GM12878 (cell line): Measurements from ENCODE around the gene SOBP. TPM values are rescaled to one million over a fixed set of nuclear protein-coding genes. Genes with fewer than 3 reads are reported as not detected.

Experiments
- ATAC-seq: fragments of 200-7000 bp; cut with Tn5 transposase; 3 replicates; pipeline ENCODE4 v1.9.1; 2020; ENCODE audit warnings: mild to moderate bottlenecking, moderate library complexity
- BruUV-seq: library from RNA; stranded (reverse); fragments of 400-500 nt; replicated peaks from 2 replicates; lab custom pipeline; 2021; lab: Mats Ljungman, UMichigan
- CTCF ChIA-PET: fragments of 300-600 bp; sonication (Branson Sonifier 250); formaldehyde crosslinking; extraction: SDS; loops from one replicate; lab custom pipeline; 2021; ENCODE audit warnings: inconsistent platforms; lab: Yijun Ruan, JAX
- POLR2A ChIA-PET: fragments of 350-600 bp; formaldehyde crosslinking; extraction: SDS; loops from one replicate; lab custom pipeline; 2021; ENCODE audit warnings: inconsistent platforms; lab: Charles Lee
- RAD21 ChIA-PET: fragments of 300-600 bp; sonication (Branson Sonifier 250); formaldehyde crosslinking; loops from one replicate; lab custom pipeline; 2023; ENCODE audit warnings: antibody characterized with exemption; ENCODE audit not compliant: unreplicated experiment; lab: Charles Lee
- SMC1A ChIA-PET: fragments of 300-600 bp; sonication (Branson Sonifier 250); formaldehyde crosslinking; loops from one replicate; lab custom pipeline; 2023; ENCODE audit not compliant: unreplicated experiment, uncharacterized antibody; lab: Charles Lee
- DNase-seq: peaks from one replicate; pipeline ENCODE4 v3.0.0-alpha.2; 2011; ENCODE audit warnings: low read depth, low spot score
- FAIRE-seq: peaks from 3 replicates; lab custom pipeline; 2011; peaks lifted over from hg19 to GRCh38; lab: Jason Lieb, UNC
- H2AFZ ChIP-seq: 2 replicates; pipeline ENCODE4 v1.6.0; 2011; ENCODE audit warnings: low read depth, low read length, control low read depth; ENCODE audit not compliant: control insufficient read depth
- H3K27ac ChIP-seq: 2 replicates; pipeline ENCODE4 v1.5.1; 2011; ENCODE audit warnings: control low read depth; ENCODE audit not compliant: control insufficient read depth, insufficient read depth
- H3K27me3 ChIP-seq, 2 experiments: replicated peaks in 1 of 2; 2 replicates each; pipeline versions ENCODE4 v1.6.0 to v1.6.1; 2011; ENCODE audit warnings: low read length in 1 of 2; ENCODE audit not compliant: control insufficient read depth in 2 of 2, insufficient read depth in 2 of 2
- H3K36me3 ChIP-seq, 2 experiments: 2 replicates each; pipeline ENCODE4 v1.5.1; 2011; ENCODE audit warnings: low read length in 1 of 2; ENCODE audit not compliant: control insufficient read depth in 2 of 2, insufficient read depth in 2 of 2
- H3K4me1 ChIP-seq: 2 replicates; pipeline ENCODE4 v1.6.1; 2011; ENCODE audit warnings: mild to moderate bottlenecking, low read length, moderate library complexity, mixed read lengths; ENCODE audit not compliant: control insufficient read depth, insufficient read depth
- H3K4me2 ChIP-seq: 2 replicates; pipeline ENCODE4 v1.6.0; 2011; ENCODE audit warnings: control low read depth; ENCODE audit not compliant: control insufficient read depth, insufficient read depth
- H3K4me3 ChIP-seq: fragments of 200-600 bp; sonication (generic); 2 replicates; pipeline ENCODE4 v1.5.1; 2016
- H3K79me2 ChIP-seq: 2 replicates; pipeline ENCODE4 v1.6.0; 2011; ENCODE audit warnings: low read length; ENCODE audit not compliant: control insufficient read depth, insufficient read depth
- H3K9ac ChIP-seq: 2 replicates; pipeline ENCODE4 v1.8.0; 2011; ENCODE audit warnings: low read length, control low read depth, mixed read lengths; ENCODE audit not compliant: control insufficient read depth, insufficient read depth
- H3K9me3 ChIP-seq: replicated peaks from 3 replicates; pipeline ENCODE4 v1.5.1; 2011; ENCODE audit warnings: mild to moderate bottlenecking, low read length; ENCODE audit not compliant: control insufficient read depth, insufficient read depth
- H4K20me1 ChIP-seq: 2 replicates; pipeline ENCODE4 v1.6.0; 2011; ENCODE audit not compliant: control insufficient read depth, insufficient read depth
- ASH2L ChIP-seq: fragments of 300-600, 200-600 bp; sonication (generic); IDR thresholded peaks from 2 replicates; pipeline ENCODE4 v1.6.1; 2017; ENCODE audit warnings: low read depth, mild to moderate bottlenecking, borderline replicate concordance
- CHD4 ChIP-seq: fragments of 200-600 bp; sonication (generic); IDR thresholded peaks from 2 replicates; pipeline ENCODE4 v1.6.1; 2016; ENCODE audit warnings: mild to moderate bottlenecking
- CUX1 ChIP-seq: IDR thresholded peaks from 2 replicates; pipeline ENCODE4 v1.6.1; 2012; ENCODE audit warnings: improper control_type of control experiment, low read depth, low read length; ENCODE audit not compliant: insufficient replicate concordance
- E2F8 ChIP-seq: fragments of 450-650 bp; IDR thresholded peaks from 2 replicates; pipeline ENCODE4 v1.6.1; 2018; ENCODE audit warnings: mild to moderate bottlenecking, low read depth, moderate library complexity; ENCODE audit not compliant: partially characterized antibody
- NR2C1 ChIP-seq: fragments of 450-650 bp; IDR thresholded peaks from 2 replicates; pipeline ENCODE4 v1.6.1; 2017; ENCODE audit warnings: antibody characterized with exemption, mild to moderate bottlenecking, moderate library complexity
- RAD21 ChIP-seq: IDR thresholded peaks from 2 replicates; pipeline ENCODE4 v1.6.1; 2011; ENCODE audit warnings: mild to moderate bottlenecking, low read depth, low read length, moderate library complexity; ENCODE audit not compliant: insufficient read depth
- RELB ChIP-seq: fragments of 450-650 bp; IDR thresholded peaks from 2 replicates; pipeline ENCODE4 v1.6.1; 2017; ENCODE audit warnings: low read depth, mild to moderate bottlenecking, moderate library complexity
- SMC3 ChIP-seq: IDR thresholded peaks from 2 replicates; pipeline ENCODE4 v1.6.1; 2011; ENCODE audit warnings: low read length, improper control_type of control experiment, borderline replicate concordance
- SP1 ChIP-seq: IDR thresholded peaks from one replicate; pipeline ENCODE4 v1.6.1; 2011; ENCODE audit warnings: low read depth, low read length
- STAT3 ChIP-seq: IDR thresholded peaks from 2 replicates; pipeline ENCODE4 v1.6.1; 2011; ENCODE audit warnings: low read depth, low read length, improper control_type of control experiment
- USF2 ChIP-seq: IDR thresholded peaks from 2 replicates; pipeline ENCODE4 v1.6.1; 2011; ENCODE audit warnings: low read depth, low read length, improper control_type of control experiment, borderline replicate concordance
- WGBS: methylation state at CpG from one replicate; pipeline ENCODE4 v1.1.6; 2016; ENCODE audit warnings: low lambda C conversion rate; ENCODE audit not compliant: insufficient replicate concordance, insufficient coverage; ENCODE audit errors: missing lambda C conversion rate; 5-methylcytosine and 5-hydroxymethylcytosine counted together
- in situ Hi-C: fragments of 300-500 bp; cut with MboI; formaldehyde crosslinking; loops from 9 replicates; pipeline ENCODE4 v1.14.3; 2018; ENCODE audit warnings: mixed read lengths
- intact Hi-C: fragments of 100-400 bp; cut with micrococcal nuclease; formaldehyde crosslinking; loops from one replicate; pipeline ENCODE4 v1.14.2; 2022; ENCODE audit not compliant: unreplicated experiment
- polyA plus RNA-seq, 11 experiments: library from polyadenylated mRNA; depleted of rRNA in 4 of 11; unstranded in 6 of 11; stranded (reverse) in 5 of 11; fragments of >200 nt; fragmentation: Nextera tagmentation in 4 of 11; fragmentation: Illumina TruSeq in 1 of 11; extraction: Ambion mirVana in 4 of 11; extraction: Trizol in 1 of 11; gene quantifications; 1 replicate in 1 of 11; 2 replicates in 10 of 11; pipeline versions ENCODE4 v1.2.1 to v1.2.3, GENCODE V29; 2011 to 2016; ENCODE audit warnings: inconsistent platforms in 2 of 11, missing spikeins in 2 of 11, low read depth in 1 of 11
- total RNA-seq, 4 experiments: library from RNA; depleted of rRNA in 3 of 4; stranded (reverse); fragments of >200 nt in 3 of 4; fragmentation: Illumina TruSeq in 1 of 4; extraction: Trizol in 1 of 4; gene quantifications; 2 replicates each; pipeline versions ENCODE4 v1.2.1 to v1.2.3, GENCODE V29; 2013 to 2021

Gene SOBP
- total and polyA plus RNA-seq, 10 of the 15 experiments (the other 5 are each of a cell fraction or from before 2014, with no cell fraction given) = 0.49 to 1.9 (median 0.78) TPM

DNA sequence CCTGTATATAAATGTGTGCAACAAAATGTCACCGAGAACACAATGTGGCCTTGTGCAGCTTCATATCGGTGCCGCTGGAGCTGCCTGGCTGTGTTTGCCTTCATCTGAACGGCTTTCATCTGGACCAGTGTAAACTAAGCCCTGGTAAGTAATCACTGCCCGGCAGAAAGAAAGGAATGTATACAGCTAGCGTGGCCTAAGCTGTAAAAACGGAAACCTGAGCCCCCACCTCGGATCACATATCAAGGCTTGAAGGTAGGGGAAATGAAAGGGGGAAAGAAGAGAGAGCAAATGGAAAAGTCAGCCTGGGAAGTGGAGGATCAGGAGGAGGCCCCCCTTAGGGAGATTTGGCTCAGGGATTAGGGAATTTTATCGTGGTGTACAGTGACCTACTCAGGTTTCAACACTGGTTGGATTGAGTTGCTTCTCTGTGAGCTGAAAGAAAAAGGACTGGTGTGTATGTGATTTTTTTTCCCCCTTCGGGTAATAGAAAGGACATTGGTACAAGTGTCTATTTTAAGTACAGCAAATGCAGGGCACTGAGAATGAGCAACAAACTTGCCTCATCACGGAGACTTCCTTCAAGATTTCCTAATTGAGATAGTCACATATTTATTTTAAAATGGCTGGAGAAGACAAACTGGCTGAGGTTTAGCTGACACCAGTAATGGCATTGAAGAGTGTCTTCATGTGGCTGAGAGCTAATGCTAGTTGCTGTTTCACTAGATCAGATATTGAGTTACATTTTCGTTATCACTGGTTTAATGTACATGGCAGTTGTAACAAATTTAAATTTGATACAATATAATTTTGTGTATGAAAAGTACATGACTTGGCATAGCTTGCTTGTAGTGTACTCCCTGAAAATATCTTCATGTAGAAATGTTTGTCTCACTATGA is 3.5 kb downstream of the SOBP start:
- Histone ChIP-seq H2AFZ (no peak overlapping the region), H3K27me3 (peaks cover 10 to 25% of the 10 kb centered on the region in 2 experiments), H3K36me3 (no peaks in the 10 kb centered on the region), H4K20me1 (no peaks in the 10 kb centered on the region), H3K4me2 (no peak overlapping the region), H3K79me2 (no peaks in the 10 kb centered on the region), H3K9ac (no peak overlapping the region), H3K27ac (no peak overlapping the region), H3K4me3 (no peak overlapping the region), H3K9me3 (no peaks in the 10 kb centered on the region), H3K4me1 (peaks cover 15% of the 10 kb centered on the region)
- ATAC-seq (no peak), DNase-seq (no peak), FAIRE-seq (no peak)
- CTCF ChIA-PET = interaction anchor here (0.7 kb wide), 1 partner anchor 939 kb away, joined by 3 read pairs; no protein-coding TSS in a partner anchor
- SMC1A ChIA-PET = interaction anchor here (0.5 to 1.5 kb wide), 3 partner anchors 10 to 410 kb away, joined by 3 to 7 read pairs (median 3); no protein-coding TSS in a partner anchor
- 42% methylated on average over 12 of the region's 12 CpGs for WGBS
- in situ Hi-C loops = no loop called here
- RAD21 ChIA-PET = no interaction called here
- BruUV-seq = no TSS peak
- intact Hi-C loops = no loop called here
- POLR2A ChIA-PET = no interaction called here
- TF ChIP-seq CUX1 (no peak), RAD21 (no peak), RELB (no peak), SP1 (no peak), E2F8 (no peak), ASH2L (no peak), USF2 (no peak), NR2C1 (no peak), CHD4 (no peak), SMC3 (no peak), STAT3 (no peak)
